Neutrophil (primary cell): ENCODE results near the gene BFSP1.

Source experiments
- H3K27ac ChIP-seq: fragments of 200-600 bp; sonication (generic); 2 replicates; pipeline ENCODE4 v1.5.1; 2016; ENCODE audit warnings: mild to moderate bottlenecking, moderate library complexity
- H3K27me3 ChIP-seq: fragments of 200-600 bp; sonication (generic); 2 replicates; pipeline ENCODE4 v1.6.0; 2016; ENCODE audit warnings: mild to moderate bottlenecking
- H3K36me3 ChIP-seq: fragments of 200-600 bp; sonication (generic); 2 replicates; pipeline ENCODE4 v1.5.1; 2017
- H3K4me1 ChIP-seq, 2 experiments: fragments of 200-600 bp in 1 of 2; sonication (generic) in 1 of 2; 1 replicate in 1 of 2; 2 replicates in 1 of 2; pipeline versions ENCODE4 v1.5.1 to v1.6.1; 2013 to 2016; ENCODE audit warnings: low read depth in 1 of 2, low read length in 1 of 2, mild to moderate bottlenecking in 1 of 2, moderate library complexity in 1 of 2; ENCODE audit not compliant: control insufficient read depth in 1 of 2, insufficient read depth in 1 of 2
- H3K4me3 ChIP-seq, 2 experiments: fragments of 200-600 bp in 1 of 2; sonication (generic) in 1 of 2; 1 replicate in 1 of 2; 2 replicates in 1 of 2; pipeline ENCODE4 v1.5.1; 2013 to 2016; ENCODE audit warnings: low read depth in 1 of 2, low read length in 1 of 2, mild to moderate bottlenecking in 1 of 2, moderate library complexity in 1 of 2
- H3K9me3 ChIP-seq: fragments of 200-600 bp; sonication (generic); 2 replicates; pipeline ENCODE4 v1.5.1; 2016
- CTCF ChIP-seq: fragments of 200-600 bp; sonication (generic); IDR thresholded peaks from 2 replicates; pipeline ENCODE4 v1.5.1; 2016; ENCODE audit warnings: antibody characterized with exemption

BFSP1 gene

GRCh38 chr20:17568045-17568788 is 37.0 kb upstream of the BFSP1 start:
- Histone ChIP-seq H3K4me3 (no peak overlapping the region), H3K9me3 (no peaks in the 10 kb centered on the region), H3K36me3 (no peaks in the 10 kb centered on the region), H3K27ac (no peak overlapping the region), H3K27me3 (peaks cover 38% of the 10 kb centered on the region), H3K4me1 (peaks cover 9 to 14% of the 10 kb centered on the region in 2 experiments)
- no peak for TF ChIP-seq CTCF

- Histone ChIP-seq H3K27ac (no peak overlapping the region), H3K27me3 (peaks cover 38% of the 10 kb centered on the region), H3K9me3 (no peaks in the 10 kb centered on the region), H3K4me3 (no peak overlapping the region), H3K36me3 (no peaks in the 10 kb centered on the region), H3K4me1 (peaks cover 9 to 14% of the 10 kb centered on the region in 2 experiments)
- TF ChIP-seq CTCF: no peak
Observed at GRCh38 chr20:17566345-17566744, 35.2 kb upstream of the BFSP1 start.

- H3K4me3 ChIP-seq: no peak overlapping the region
- no peaks in the 10 kb centered on the region for H3K36me3 ChIP-seq
- H3K9me3 ChIP-seq: no peaks in the 10 kb centered on the region
- TF ChIP-seq CTCF: no peak
- H3K4me1 ChIP-seq: peaks cover 0 to 6% of the 10 kb centered on the region in 2 experiments
- H3K27ac ChIP-seq: no peak overlapping the region
- H3K27me3 ChIP-seq: peaks cover 33% of the 10 kb centered on the region
Observed at GRCh38 chr20:17565169-17565845, 34.1 kb upstream of the BFSP1 start.

GRCh38 chr20:17562804-17563305 is 31.7 kb upstream of the BFSP1 start:
- Histone ChIP-seq H3K4me1 (no peaks in the 10 kb centered on the region), H3K9me3 (no peaks in the 10 kb centered on the region), H3K27me3 (peaks cover 15% of the 10 kb centered on the region), H3K36me3 (no peaks in the 10 kb centered on the region), H3K27ac (no peak overlapping the region), H3K4me3 (no peak overlapping the region)
- no peak for TF ChIP-seq CTCF

GRCh38 chr20:17560344-17561074 is 29.3 kb upstream of the BFSP1 start:
- Histone ChIP-seq H3K4me1 (no peaks in the 10 kb centered on the region), H3K9me3 (no peaks in the 10 kb centered on the region), H3K36me3 (no peaks in the 10 kb centered on the region), H3K27me3 (peaks cover 2% of the 10 kb centered on the region), H3K4me3 (no peak overlapping the region), H3K27ac (no peak overlapping the region)
- no peak for TF ChIP-seq CTCF
